ENCODE measurements around the gene ABHD5.
"Not testable (repeated sequence)": the region's sequence is repeated elsewhere in the genome, so short reads cannot be mapped to it uniquely, and the experiment has no call there.

ABHD5 gene

DNA sequence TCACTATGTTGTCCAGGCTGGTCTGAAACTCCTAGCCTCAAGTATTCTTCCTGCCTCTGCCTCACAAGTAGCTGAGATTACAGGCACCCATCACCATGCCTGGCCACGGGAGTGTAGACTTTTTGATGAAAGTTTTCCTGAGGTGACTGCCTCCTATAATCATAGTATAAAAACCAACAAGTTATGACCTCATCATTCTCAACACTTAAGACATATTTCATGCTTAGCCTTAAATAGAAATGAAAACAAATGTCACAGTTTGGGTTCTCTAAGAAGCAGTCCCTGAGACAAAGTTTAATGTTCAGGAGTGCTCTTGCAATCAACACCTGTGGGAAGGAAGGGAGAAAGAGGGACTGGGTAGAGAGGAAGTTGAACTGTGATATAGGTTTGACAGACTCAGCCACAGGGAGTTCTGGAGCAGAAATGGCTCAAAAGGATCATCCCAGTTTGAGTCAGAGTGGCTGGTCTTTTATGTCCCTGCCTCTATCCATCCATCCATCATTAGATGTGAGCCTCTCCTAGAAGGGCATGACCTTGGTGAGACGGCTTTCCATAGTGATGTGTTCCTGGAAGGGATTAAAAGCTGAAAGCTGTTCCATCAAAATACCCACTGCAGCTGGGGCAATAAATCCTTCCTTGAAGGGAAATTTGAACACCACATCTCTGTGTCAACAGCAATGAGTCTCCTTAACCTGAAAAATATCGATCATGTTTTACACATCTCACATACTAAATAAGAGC lies 16.2 kb upstream of the ABHD5 start:
- no peak for DNase-seq (ENCODE audit: low read depth, low spot score)
- no peak overlapping the region for H3K4me3 ChIP-seq (ENCODE audit: low read depth, low read length)
- ChIA-PET CTCF (no interaction called here), POLR2A (no interaction called here)
- TF ChIP-seq, protein P1, sequence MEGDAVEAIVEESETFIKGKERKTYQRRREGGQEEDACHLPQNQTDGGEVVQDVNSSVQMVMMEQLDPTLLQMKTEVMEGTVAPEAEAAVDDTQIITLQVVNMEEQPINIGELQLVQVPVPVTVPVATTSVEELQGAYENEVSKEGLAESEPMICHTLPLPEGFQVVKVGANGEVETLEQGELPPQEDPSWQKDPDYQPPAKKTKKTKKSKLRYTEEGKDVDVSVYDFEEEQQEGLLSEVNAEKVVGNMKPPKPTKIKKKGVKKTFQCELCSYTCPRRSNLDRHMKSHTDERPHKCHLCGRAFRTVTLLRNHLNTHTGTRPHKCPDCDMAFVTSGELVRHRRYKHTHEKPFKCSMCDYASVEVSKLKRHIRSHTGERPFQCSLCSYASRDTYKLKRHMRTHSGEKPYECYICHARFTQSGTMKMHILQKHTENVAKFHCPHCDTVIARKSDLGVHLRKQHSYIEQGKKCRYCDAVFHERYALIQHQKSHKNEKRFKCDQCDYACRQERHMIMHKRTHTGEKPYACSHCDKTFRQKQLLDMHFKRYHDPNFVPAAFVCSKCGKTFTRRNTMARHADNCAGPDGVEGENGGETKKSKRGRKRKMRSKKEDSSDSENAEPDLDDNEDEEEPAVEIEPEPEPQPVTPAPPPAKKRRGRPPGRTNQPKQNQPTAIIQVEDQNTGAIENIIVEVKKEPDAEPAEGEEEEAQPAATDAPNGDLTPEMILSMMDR (IDR thresholded peaks at IDR 0.05; ENCODE audit: insufficient read depth, low read length, missing control alignments) = no peak

DNA sequence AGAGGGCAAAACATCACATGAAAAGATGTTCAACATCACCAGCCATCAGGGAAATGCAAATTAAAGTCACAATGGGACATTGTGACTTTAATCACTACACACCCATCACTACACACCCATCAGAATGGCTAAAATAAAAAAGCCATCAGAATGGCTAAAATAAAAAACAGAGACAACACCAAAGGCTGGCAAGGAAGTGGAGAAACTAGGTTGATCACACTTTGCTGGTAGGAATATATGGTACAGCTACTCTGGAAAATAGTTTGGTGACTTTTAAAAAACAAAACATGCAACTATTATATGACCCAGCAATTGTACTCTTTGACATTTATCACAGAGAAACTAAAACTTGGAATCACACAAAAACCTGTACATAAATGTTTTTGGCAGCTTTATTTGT lies 15.1 kb upstream of the ABHD5 start:
- no peak for DNase-seq (ENCODE audit: low read depth, low spot score)
- TF ChIP-seq, protein P1 (IDR thresholded peaks at IDR 0.05; ENCODE audit: insufficient read depth, low read length, missing control alignments) = no peak
- no peak overlapping the region for H3K4me3 ChIP-seq (ENCODE audit: low read depth, low read length)
- CTCF ChIA-PET = no interaction called here
- POLR2A ChIA-PET = no interaction called here

DNA sequence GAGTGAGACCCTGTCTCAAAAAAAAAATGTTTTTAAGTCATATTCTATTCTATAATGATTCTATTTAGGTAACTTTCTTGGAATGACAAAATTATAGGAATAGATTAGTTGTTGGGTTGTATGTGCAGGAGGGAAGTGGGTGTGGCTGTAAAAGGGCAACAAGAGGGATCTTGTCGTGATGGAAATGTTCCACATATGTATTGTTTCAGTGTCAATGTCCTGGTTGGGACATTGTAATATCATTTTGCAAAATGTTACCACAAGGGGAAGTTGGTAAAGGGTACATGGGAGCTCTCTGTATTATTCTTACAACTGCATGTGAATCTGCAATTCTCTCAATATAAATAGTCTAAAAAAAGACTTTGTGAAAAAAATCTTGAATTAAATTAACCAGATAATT lies 14.3 kb upstream of the ABHD5 start:
- no peak overlapping the region for H3K4me3 ChIP-seq (ENCODE audit: low read depth, low read length)
- CTCF ChIA-PET = no interaction called here
- POLR2A ChIA-PET = no interaction called here
- DNase-seq (ENCODE audit: low read depth, low spot score) = no peak
- TF ChIP-seq, protein P1 (IDR thresholded peaks at IDR 0.05; ENCODE audit: insufficient read depth, low read length, missing control alignments) = no peak

DNA sequence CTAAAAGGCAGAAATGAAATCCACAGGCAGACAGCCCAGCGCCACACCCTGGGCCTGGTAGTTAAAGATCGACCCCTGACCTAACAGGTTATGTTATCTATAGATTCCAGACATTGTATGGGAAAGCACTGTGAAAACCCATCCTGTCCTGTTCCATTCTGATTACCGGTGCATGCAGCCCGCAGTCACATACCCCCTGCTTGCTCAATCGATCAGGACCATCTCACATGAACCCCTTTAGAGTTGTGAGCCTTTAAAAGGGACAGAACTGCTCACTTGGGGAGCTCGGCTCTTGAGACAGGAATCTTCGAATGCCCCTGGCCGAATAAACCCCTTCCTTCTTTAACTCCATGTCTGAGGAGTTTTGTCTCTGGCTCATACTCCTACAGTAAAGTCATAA lies 12.4 kb upstream of the ABHD5 start:
- CTCF ChIA-PET; H3K4me3 ChIP-seq (ENCODE audit: low read depth, low read length); POLR2A ChIA-PET; DNase-seq (ENCODE audit: low read depth, low spot score): not testable (repeated sequence)

DNA sequence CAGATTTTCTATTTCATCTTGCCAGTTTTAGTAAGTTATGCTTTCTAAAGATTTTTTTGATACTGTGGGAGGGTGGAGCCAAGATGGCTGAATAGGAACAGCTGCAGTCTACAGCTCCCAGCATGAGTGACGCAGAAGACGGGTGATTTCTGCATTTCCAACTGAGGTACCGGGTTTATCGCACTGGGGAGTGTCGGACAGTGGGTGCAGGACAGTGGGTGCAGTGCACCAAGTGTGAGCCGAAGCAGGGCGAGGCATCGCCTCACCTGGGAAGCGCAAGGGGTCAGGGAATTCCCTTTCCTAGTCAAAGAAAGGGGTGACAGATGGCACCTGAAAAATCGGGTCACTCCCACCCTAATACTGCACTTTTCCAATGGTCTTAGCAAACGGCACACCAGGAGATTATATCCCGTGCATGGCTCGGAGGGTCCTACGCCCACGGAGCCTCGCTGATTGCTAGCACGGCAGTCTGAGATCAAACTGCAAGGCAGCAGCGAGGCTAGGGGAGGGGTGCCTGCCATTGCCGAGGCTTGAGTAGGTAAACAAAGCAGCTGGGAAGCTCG lies 11.8 kb upstream of the ABHD5 start:
- POLR2A ChIA-PET; H3K4me3 ChIP-seq (ENCODE audit: low read depth, low read length); DNase-seq (ENCODE audit: low read depth, low spot score); CTCF ChIA-PET: not testable (repeated sequence)

DNA sequence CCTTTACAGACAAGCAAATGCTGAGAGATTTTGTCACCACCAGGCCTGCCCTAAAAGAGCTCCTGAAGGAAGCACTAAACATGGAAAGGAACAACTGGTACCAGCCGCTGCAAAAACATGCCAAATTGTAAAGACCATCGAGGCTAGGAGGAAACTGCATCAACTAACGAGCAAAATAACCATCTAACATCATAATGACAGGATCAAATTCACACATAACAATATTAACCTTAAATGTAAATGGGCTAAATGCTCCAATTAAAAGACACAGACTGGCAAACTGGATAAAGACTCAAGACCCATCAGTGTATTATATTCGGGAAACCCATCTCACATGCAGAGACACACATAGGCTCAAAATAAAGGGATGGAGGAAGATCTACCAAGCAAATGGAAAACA lies 9.9 kb upstream of the ABHD5 start:
- POLR2A ChIA-PET; H3K4me3 ChIP-seq (ENCODE audit: low read depth, low read length); CTCF ChIA-PET; DNase-seq (ENCODE audit: low read depth, low spot score): not testable (repeated sequence)

DNA sequence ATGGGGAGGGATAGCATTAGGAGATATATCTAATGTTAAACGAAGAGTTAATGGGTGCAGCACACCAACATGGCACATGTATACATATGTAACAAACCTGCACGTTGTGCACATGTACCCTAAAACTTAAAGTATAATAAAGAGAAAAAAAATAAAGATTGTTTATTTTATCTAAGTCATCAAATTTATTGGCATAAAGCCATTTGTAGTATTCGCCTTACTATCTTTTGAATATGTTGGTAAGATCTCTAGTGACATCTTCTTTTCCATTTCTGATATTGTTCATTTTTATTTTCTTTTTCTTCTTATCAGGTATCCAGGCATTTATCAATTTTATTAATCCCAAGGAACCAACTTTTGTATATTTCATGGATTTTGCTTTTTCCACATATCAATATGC lies 5.8 kb upstream of the ABHD5 start:
- H3K4me3 ChIP-seq (ENCODE audit: low read depth, low read length) = no peak overlapping the region
- TF ChIP-seq, protein P1 (IDR thresholded peaks at IDR 0.05; ENCODE audit: insufficient read depth, low read length, missing control alignments) = no peak
- DNase-seq (ENCODE audit: low read depth, low spot score) = no peak
- POLR2A ChIA-PET = no interaction called here
- CTCF ChIA-PET = no interaction called here

DNA sequence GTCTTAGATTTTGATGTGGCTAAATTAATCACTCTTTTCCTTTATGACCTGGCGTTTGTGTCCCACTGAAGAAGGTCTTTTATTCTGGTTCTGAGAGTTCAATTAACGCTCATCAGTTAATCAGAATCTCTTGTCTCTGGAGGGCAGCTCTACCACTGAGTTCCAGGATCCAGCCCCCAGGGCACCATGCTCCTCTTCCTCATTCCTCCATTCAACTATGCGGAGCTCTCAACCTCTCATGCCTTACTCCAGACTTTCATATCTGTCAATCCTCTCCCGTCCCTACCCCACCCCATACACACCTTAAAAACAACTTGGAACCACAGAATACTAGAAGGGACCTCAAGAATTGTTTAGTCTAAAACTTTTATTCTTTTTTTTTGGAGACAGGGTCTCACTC lies 4.8 kb upstream of the ABHD5 start:
- ChIA-PET POLR2A (no interaction called here), CTCF (no interaction called here)
- H3K4me3 ChIP-seq (ENCODE audit: low read depth, low read length) = no peak overlapping the region
- DNase-seq (ENCODE audit: low read depth, low spot score) = no peak
- TF ChIP-seq, protein P1 (IDR thresholded peaks at IDR 0.05; ENCODE audit: insufficient read depth, low read length, missing control alignments) = no peak
